Measurements from ENCODE around the gene OR2AJ1.

OR2AJ1 gene

GRCh38 chr1:247962911-247963588, 38.4 kb downstream of the OR2AJ1 start:
- no peak for DNase-seq

- DNase-seq: no peak
Observed at GRCh38 chr1:247964933-247965332, 40.2 kb downstream of the OR2AJ1 start, which contains the start of gene OR2AK2. OR2AK2 (plus strand) TSS chr1:247965233; CDS start chr1:247965377, 144 bp downstream.

- no peak for DNase-seq
Observed at GRCh38 chr1:247966532-247967204, 42.0 kb downstream of the OR2AJ1 start.

Measured in NCI-H446 (cell line).